MCF 10A (cell line): Measurements from ENCODE around the gene UGT1A10. TPM values are rescaled to one million over a fixed set of nuclear protein-coding genes. Genes with fewer than 3 reads are reported as not detected.
"Not testable (repeated sequence)": the region's sequence is repeated elsewhere in the genome, so short reads cannot be mapped to it uniquely, and the experiment has no call there.

Experiments
- Bru-seq: library from RNA; stranded (reverse); fragments of 400-500 nt; gene quantifications from one replicate; lab custom pipeline; 2021; lab: Mats Ljungman, UMichigan
- BruChase-seq, 2 experiments: library from RNA; stranded (reverse); fragments of 400-500 nt; gene quantifications; one replicate each; lab custom pipeline; 2021; lab: Mats Ljungman, UMichigan
- BruUV-seq: library from RNA; stranded (reverse); fragments of 400-500 nt; replicated peaks from 2 replicates; lab custom pipeline; 2021; lab: Mats Ljungman, UMichigan
- CTCF ChIA-PET: fragments of 300-600 bp; sonication (Branson Sonifier 250); formaldehyde crosslinking; extraction: SDS; loops from one replicate; lab custom pipeline; 2021; ENCODE audit warnings: antibody characterized with exemption, inconsistent platforms; lab: Yijun Ruan, JAX
- POLR2A ChIA-PET: fragments of 300-600, 350-650 bp; sonication (Branson Sonifier 250); formaldehyde crosslinking; extraction: SDS; loops from one replicate; lab custom pipeline; 2020; ENCODE audit warnings: antibody characterized with exemption, inconsistent platforms; lab: Yijun Ruan, JAX
- DNase-seq: peaks from one replicate; pipeline ENCODE4 v3.0.0-alpha.2; 2018; ENCODE audit not compliant: unreplicated experiment
- H3K27ac Mint-ChIP-seq: one replicate; pipeline ENCODE4 v1.8.0; 2022; ENCODE audit warnings: mild to moderate bottlenecking, low read depth, mixed read lengths; ENCODE audit not compliant: unreplicated experiment
- H3K27me3 Mint-ChIP-seq: one replicate; pipeline ENCODE4 v1.8.0; 2022; ENCODE audit warnings: mixed read lengths; ENCODE audit not compliant: insufficient read depth, unreplicated experiment
- H3K36me3 Mint-ChIP-seq: one replicate; pipeline ENCODE4 v1.8.0; 2022; ENCODE audit warnings: mild to moderate bottlenecking, moderate library complexity, mixed read lengths; ENCODE audit not compliant: insufficient read depth, unreplicated experiment
- H3K4me1 Mint-ChIP-seq: one replicate; pipeline ENCODE4 v1.8.0; 2022; ENCODE audit warnings: mixed read lengths; ENCODE audit not compliant: insufficient read depth, unreplicated experiment
- H3K4me3 Mint-ChIP-seq: one replicate; pipeline ENCODE4 v1.8.0; 2022; ENCODE audit warnings: mild to moderate bottlenecking, moderate library complexity, mixed read lengths; ENCODE audit not compliant: unreplicated experiment
- H3K9me3 Mint-ChIP-seq: one replicate; pipeline ENCODE4 v1.8.0; 2022; ENCODE audit warnings: mixed read lengths; ENCODE audit not compliant: unreplicated experiment
- intact Hi-C: fragments of 100-400 bp; cut with micrococcal nuclease; formaldehyde crosslinking; loops from 2 replicates; pipeline ENCODE4 v1.14.1; 2022
- long read RNA-seq: library from polyadenylated mRNA; stranded (forward); transcript quantifications from one replicate; pipeline ENCODE4 v2.0.0, GENCODE V29; 2022
- total RNA-seq: library from RNA; stranded (reverse); gene quantifications from 2 replicates; pipeline ENCODE4 v1.2.3, GENCODE V29; 2022
- TF ChIP-seq, protein P1 (sequence below): fragments of 200-600 bp; IDR thresholded peaks from one replicate; pipeline ENCODE4 v1.8.0; 2022; ENCODE audit warnings: antibody characterized with exemption, mild to moderate bottlenecking; ENCODE audit not compliant: unreplicated experiment

The UGT1A10 gene
- not detected in 2 replicates for total RNA-seq
- Bru-seq, nascent RNA, result not detected
- not detected for BruChase-seq, experiment 1, labeled RNA remaining after a 6-hour chase
- BruChase-seq, experiment 2, labeled RNA remaining after a 2-hour chase, result not detected
- long read RNA-seq, result 0 reads

DNA sequence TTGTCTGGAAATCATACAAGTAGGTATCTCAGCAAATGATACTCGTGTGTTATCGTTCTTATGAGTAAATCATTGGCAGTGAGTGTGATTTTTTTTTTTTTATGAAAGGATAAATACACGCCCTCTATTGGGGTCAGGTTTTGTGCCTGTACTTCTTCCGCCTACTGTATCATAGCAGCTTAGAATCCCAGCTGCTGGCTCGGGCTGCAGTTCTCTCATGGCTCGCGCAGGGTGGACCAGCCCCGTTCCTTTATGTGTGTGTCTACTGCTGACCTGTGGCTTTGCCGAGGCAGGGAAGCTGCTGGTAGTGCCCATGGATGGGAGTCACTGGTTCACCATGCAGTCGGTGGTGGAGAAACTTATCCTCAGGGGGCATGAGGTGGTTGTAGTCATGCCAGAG is at the start of gene UGT1A10:
Gene UGT1A10, plus strand, starts transcription at position 143 of the 400 bp plus-strand sequence. Its CDS starts 75 bp downstream, at position 218.
- H3K4me1 Mint-ChIP-seq, BruUV-seq, H3K9me3 Mint-ChIP-seq, CTCF ChIA-PET, intact Hi-C loops, H3K4me3 Mint-ChIP-seq, POLR2A ChIA-PET, H3K27ac Mint-ChIP-seq, H3K36me3 Mint-ChIP-seq, DNase-seq: not testable (repeated sequence)
- peaks cover 11% of the 10 kb centered on the region for H3K27me3 Mint-ChIP-seq

DNA sequence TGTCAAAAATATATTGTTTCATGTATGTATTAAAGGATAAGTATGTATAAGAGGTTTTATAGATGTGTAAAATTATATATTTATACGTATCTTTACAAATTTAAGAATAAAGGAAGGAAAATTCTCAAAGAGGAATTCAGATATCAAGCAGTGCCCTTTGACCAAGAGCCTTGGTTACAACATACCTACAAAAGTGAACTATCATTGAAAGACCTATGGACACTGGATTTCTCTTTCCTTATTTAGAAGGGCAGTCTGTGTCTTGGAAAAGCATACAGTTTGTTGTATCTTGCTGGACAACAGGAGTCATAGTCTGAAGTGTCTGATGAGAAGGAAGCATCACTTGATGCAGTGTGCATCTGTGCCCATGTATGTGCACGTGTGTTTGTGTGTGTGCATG is 47.8 kb upstream of the UGT1A10 start:
- no peak for DNase-seq
- intact Hi-C loops, result no loop called here

DNA sequence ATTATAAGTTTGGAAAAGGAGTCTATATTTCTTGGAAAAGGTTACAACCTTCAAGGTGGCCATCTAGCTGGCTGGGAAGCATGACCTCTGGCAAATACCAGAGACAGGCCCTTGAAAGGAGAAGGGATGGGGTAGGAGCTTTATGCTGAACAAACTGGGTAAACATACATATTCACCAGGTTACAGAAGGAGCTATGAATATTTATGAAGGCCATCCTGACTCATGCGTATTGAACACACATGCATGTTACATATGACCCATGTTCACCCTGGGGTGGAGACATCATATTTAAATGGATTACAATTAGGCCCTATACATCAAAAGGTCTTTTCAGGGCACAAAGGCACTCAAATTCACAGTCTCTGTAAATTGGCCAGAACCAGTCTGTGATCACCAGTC is 43.5 kb upstream of the UGT1A10 start:
- DNase-seq, H3K4me3 Mint-ChIP-seq, BruUV-seq, H3K27ac Mint-ChIP-seq, H3K36me3 Mint-ChIP-seq, CTCF ChIA-PET, H3K4me1 Mint-ChIP-seq, H3K9me3 Mint-ChIP-seq, intact Hi-C loops, POLR2A ChIA-PET, H3K27me3 Mint-ChIP-seq: not testable (repeated sequence)

More for the DNA sequence above, 47.8 kb upstream of the UGT1A10 start:
- no TSS peak for BruUV-seq
- Mint-ChIP-seq H3K4me3 (no peak overlapping the region), H3K4me1 (no peaks in the 10 kb centered on the region), H3K27ac (no peak overlapping the region), H3K36me3 (no peaks in the 10 kb centered on the region), H3K9me3 (no peaks in the 10 kb centered on the region), H3K27me3 (no peaks in the 10 kb centered on the region)
- TF ChIP-seq, protein P1, sequence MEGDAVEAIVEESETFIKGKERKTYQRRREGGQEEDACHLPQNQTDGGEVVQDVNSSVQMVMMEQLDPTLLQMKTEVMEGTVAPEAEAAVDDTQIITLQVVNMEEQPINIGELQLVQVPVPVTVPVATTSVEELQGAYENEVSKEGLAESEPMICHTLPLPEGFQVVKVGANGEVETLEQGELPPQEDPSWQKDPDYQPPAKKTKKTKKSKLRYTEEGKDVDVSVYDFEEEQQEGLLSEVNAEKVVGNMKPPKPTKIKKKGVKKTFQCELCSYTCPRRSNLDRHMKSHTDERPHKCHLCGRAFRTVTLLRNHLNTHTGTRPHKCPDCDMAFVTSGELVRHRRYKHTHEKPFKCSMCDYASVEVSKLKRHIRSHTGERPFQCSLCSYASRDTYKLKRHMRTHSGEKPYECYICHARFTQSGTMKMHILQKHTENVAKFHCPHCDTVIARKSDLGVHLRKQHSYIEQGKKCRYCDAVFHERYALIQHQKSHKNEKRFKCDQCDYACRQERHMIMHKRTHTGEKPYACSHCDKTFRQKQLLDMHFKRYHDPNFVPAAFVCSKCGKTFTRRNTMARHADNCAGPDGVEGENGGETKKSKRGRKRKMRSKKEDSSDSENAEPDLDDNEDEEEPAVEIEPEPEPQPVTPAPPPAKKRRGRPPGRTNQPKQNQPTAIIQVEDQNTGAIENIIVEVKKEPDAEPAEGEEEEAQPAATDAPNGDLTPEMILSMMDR, result no peak
- POLR2A ChIA-PET, result no interaction called here
- CTCF ChIA-PET, result interaction anchor here (0.6 kb wide), 1 partner anchor 1209 kb away, joined by 3 read pairs; no protein-coding TSS in a partner anchor

DNA sequence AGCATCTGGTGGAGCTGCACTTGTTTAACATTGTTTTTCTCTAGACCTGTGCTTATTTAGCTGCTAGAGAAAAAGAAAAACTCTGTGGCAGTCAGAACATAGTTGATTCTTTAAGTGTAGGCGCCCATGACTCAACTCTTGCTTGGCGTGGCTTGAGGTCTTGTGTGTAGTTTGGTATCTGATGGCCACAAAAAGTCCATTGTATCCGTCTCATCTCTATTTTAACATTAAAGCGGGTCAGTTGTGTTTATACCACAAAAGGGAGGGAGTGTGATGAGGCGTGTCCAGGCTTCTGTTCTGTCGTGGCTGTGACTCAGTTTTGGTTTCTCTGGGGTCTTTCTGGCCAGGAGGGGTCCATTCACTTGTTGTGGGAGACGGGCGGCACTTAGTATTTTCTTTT is 43.0 kb upstream of the UGT1A10 start:
- ChIA-PET CTCF (no interaction called here), POLR2A (no interaction called here)
- Mint-ChIP-seq H3K27ac (no peak overlapping the region), H3K9me3 (no peaks in the 10 kb centered on the region), H3K4me3 (no peak overlapping the region), H3K27me3 (no peaks in the 10 kb centered on the region), H3K4me1 (no peaks in the 10 kb centered on the region), H3K36me3 (no peaks in the 10 kb centered on the region)
- BruUV-seq, result no TSS peak
- DNase-seq, result no peak
- TF ChIP-seq, protein P1, result no peak
- intact Hi-C loops, result no loop called here

DNA sequence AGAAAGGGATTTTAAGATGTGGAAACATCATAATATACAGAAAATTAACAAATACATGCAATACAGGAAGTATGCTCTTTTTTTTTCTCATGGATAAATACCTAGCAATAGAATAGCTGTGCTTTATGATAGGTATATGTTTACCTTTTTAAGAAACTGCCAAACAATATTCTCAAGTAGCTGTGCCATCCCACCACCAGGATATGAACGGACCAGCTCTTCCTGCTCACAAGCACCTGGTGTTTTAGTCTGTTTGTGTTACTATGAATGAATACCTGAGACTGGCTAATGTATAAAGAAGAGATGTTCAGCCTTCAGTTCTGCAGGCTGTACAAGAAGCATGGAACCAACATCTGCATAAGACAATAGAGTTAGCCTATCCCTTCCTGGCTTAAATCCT is 38.7 kb upstream of the UGT1A10 start:
- intact Hi-C loops, result no loop called here
- no peak for DNase-seq
- no peaks in the 10 kb centered on the region for H3K36me3 Mint-ChIP-seq
- H3K27me3 Mint-ChIP-seq, result no peaks in the 10 kb centered on the region
- no peaks in the 10 kb centered on the region for H3K4me1 Mint-ChIP-seq
- BruUV-seq, result no TSS peak
- ChIA-PET POLR2A (no interaction called here), CTCF (interaction anchor here (0.6 kb wide), 1 partner anchor 1793 kb away, joined by 3 read pairs; no protein-coding TSS in a partner anchor)
- H3K4me3 Mint-ChIP-seq, result no peak overlapping the region
- TF ChIP-seq, protein P1, result no peak
- H3K27ac Mint-ChIP-seq, result no peak overlapping the region
- H3K9me3 Mint-ChIP-seq, result no peaks in the 10 kb centered on the region
